Measurements from ENCODE around the gene FGGY. TPM values are rescaled to one million over a fixed set of nuclear protein-coding genes. Genes with fewer than 3 reads are reported as not detected.

The FGGY gene
- total RNA-seq, 4 donors from 2014 or later = 24.9 to 35.9 (median 30.5) TPM

GRCh38 chr1:59771361-59771760 is 474.5 kb downstream of the FGGY start:
- Histone ChIP-seq H3K9me3 (no peaks in the 10 kb centered on the region), H3K4me3 (no peak overlapping the region), H3K4me1 (peaks cover 0 to 14% of the 10 kb centered on the region in 2 donors), H3K27ac (no peak overlapping the region), H3K27me3 (no peaks in the 10 kb centered on the region), H3K36me3 (no peaks in the 10 kb centered on the region)
- intact Hi-C loops (cut with DNase I; ENCODE audit: low total_unique reads) (no loop called here), in situ Hi-C loops (cut with MboI; ENCODE audit: low sequenced_read_pairs in 4 of 4) (loop anchor here in 2 of 4 donors (25.0 kb wide), 1 partner anchor 1259 kb away; no protein-coding TSS in a partner anchor)
- no peak for ATAC-seq
- no peak for TF ChIP-seq CTCF (IDR thresholded peaks at IDR 0.05 in 4 of 5, conservative IDR thresholded peaks at IDR 0.05 in 1 of 5)
- TF ChIP-seq POLR2A (IDR thresholded peaks at IDR 0.05) = no peak
- no peak for DNase-seq

GRCh38 chr1:59775480-59775879 is 478.6 kb downstream of the FGGY start:
- no peak overlapping the region for H3K4me3 ChIP-seq
- ATAC-seq = no peak
- no peak for DNase-seq
- TF ChIP-seq POLR2A (IDR thresholded peaks at IDR 0.05) = no peak
- no peak for TF ChIP-seq CTCF (IDR thresholded peaks at IDR 0.05 in 4 of 5, conservative IDR thresholded peaks at IDR 0.05 in 1 of 5)
- in situ Hi-C loops (cut with MboI; ENCODE audit: low sequenced_read_pairs in 4 of 4) (no loop called here), intact Hi-C loops (cut with DNase I; ENCODE audit: low total_unique reads) (no loop called here)
- no peaks in the 10 kb centered on the region for H3K4me1 ChIP-seq
- no peaks in the 10 kb centered on the region for H3K9me3 ChIP-seq
- H3K27me3 ChIP-seq = no peaks in the 10 kb centered on the region
- no peak overlapping the region for H3K27ac ChIP-seq
- H3K36me3 ChIP-seq = no peaks in the 10 kb centered on the region

- DNase-seq (no peak), ATAC-seq (no peak)
- Histone ChIP-seq H3K4me3 (no peak overlapping the region), H3K27ac (no peak overlapping the region), H3K4me1 (no peaks in the 10 kb centered on the region), H3K27me3 (no peaks in the 10 kb centered on the region), H3K9me3 (no peaks in the 10 kb centered on the region), H3K36me3 (no peaks in the 10 kb centered on the region)
- in situ Hi-C loops (cut with MboI; ENCODE audit: low sequenced_read_pairs in 4 of 4) = no loop called here
- TF ChIP-seq CTCF (IDR thresholded peaks at IDR 0.05 in 4 of 5, conservative IDR thresholded peaks at IDR 0.05 in 1 of 5) = no peak
- no peak for TF ChIP-seq POLR2A (IDR thresholded peaks at IDR 0.05)
- intact Hi-C loops (cut with DNase I; ENCODE audit: low total_unique reads) = no loop called here
Measured at GRCh38 chr1:59776960-59777852, 480.3 kb downstream of the FGGY start.

- no peaks in the 10 kb centered on the region for H3K9me3 ChIP-seq
- ATAC-seq (no peak), DNase-seq (no peak)
- no peak overlapping the region for H3K4me3 ChIP-seq
- no peak overlapping the region for H3K27ac ChIP-seq
- in situ Hi-C loops (cut with MboI; ENCODE audit: low sequenced_read_pairs in 4 of 4) (no loop called here), intact Hi-C loops (cut with DNase I; ENCODE audit: low total_unique reads) (no loop called here)
- TF ChIP-seq CTCF (IDR thresholded peaks at IDR 0.05 in 4 of 5, conservative IDR thresholded peaks at IDR 0.05 in 1 of 5) (no peak), POLR2A (IDR thresholded peaks at IDR 0.05) (no peak)
- H3K36me3 ChIP-seq = no peaks in the 10 kb centered on the region
- no peaks in the 10 kb centered on the region for H3K27me3 ChIP-seq
- H3K4me1 ChIP-seq = no peaks in the 10 kb centered on the region
Measured at GRCh38 chr1:59779949-59780348, 483.1 kb downstream of the FGGY start.
